DOHH2 (cell line): ENCODE measurements around the gene MRPL17.
"Not testable (repeated sequence)": the region's sequence is repeated elsewhere in the genome, so short reads cannot be mapped to it uniquely, and the experiment has no call there.

Source experiments
- H3F3A ChIP-seq: fragments of 200-600 bp; sonication (generic), shearing (Covaris generic); 2 replicates; pipeline ENCODE4 v1.6.0; 2016; ENCODE audit warnings: antibody characterized with exemption, mild to moderate bottlenecking; ENCODE audit not compliant: control insufficient read depth, insufficient read depth
- H3K27ac ChIP-seq: fragments of 200-600 bp; sonication (generic); 2 replicates; pipeline ENCODE4 v1.5.1; 2014; ENCODE audit warnings: low read depth, mild to moderate bottlenecking, low read length, moderate library complexity
- H3K27me3 ChIP-seq: fragments of 200-600 bp; sonication (generic); 2 replicates; pipeline ENCODE4 v1.6.1; 2014; ENCODE audit warnings: mild to moderate bottlenecking, low read length, mixed read lengths; ENCODE audit not compliant: control insufficient read depth
- H3K36me3 ChIP-seq: fragments of 200-600 bp; sonication (generic); 2 replicates; pipeline ENCODE4 v1.6.1; 2014; ENCODE audit warnings: mild to moderate bottlenecking, low read length, moderate library complexity, mixed read lengths; ENCODE audit not compliant: control insufficient read depth
- H3K4me1 ChIP-seq: fragments of 200-600 bp; sonication (generic); 2 replicates; pipeline ENCODE4 v1.6.1; 2014; ENCODE audit warnings: mild to moderate bottlenecking, low read length, mixed read lengths; ENCODE audit not compliant: control insufficient read depth
- H3K4me2 ChIP-seq: fragments of 200-600 bp; sonication (generic); 2 replicates; pipeline ENCODE4 v1.6.0; 2014; ENCODE audit warnings: mild to moderate bottlenecking, low read length, moderate library complexity
- H3K4me3 ChIP-seq: fragments of 200-600 bp; sonication (generic); 2 replicates; pipeline ENCODE4 v1.5.1; 2014; ENCODE audit warnings: mild to moderate bottlenecking, low read length, mixed read lengths
- H3K79me2 ChIP-seq: fragments of 200-600 bp; sonication (generic); 2 replicates; pipeline ENCODE4 v1.6.1; 2014; ENCODE audit warnings: mild to moderate bottlenecking, low read length, mixed read lengths; ENCODE audit not compliant: control insufficient read depth
- H3K9me2 ChIP-seq: fragments of 200-600 bp; sonication (generic); replicated peaks from 2 replicates; pipeline ENCODE4 v1.6.1; 2014; ENCODE audit warnings: mild to moderate bottlenecking, low read length, mixed read lengths; ENCODE audit not compliant: control insufficient read depth
- H3K9me3 ChIP-seq: fragments of 200-600 bp; sonication (generic); 2 replicates; pipeline ENCODE4 v1.6.1; 2014; ENCODE audit warnings: antibody characterized with exemption, low read length, mixed read lengths; ENCODE audit not compliant: control insufficient read depth, insufficient read depth
- H4K20me1 ChIP-seq: fragments of 200-600 bp; sonication (generic); 2 replicates; pipeline ENCODE4 v1.6.0; 2014; ENCODE audit warnings: low read depth, mild to moderate bottlenecking, antibody characterized with exemption, low read length, moderate library complexity; ENCODE audit not compliant: control insufficient read depth, insufficient read depth
- EZH2phosphoT487 ChIP-seq: fragments of 200-600 bp; sonication (generic); IDR thresholded peaks from 2 replicates; pipeline ENCODE4 v1.6.1; 2017; ENCODE audit warnings: borderline replicate concordance, mild to moderate bottlenecking, antibody characterized with exemption, low read length, moderate library complexity, mixed read lengths
- TF ChIP-seq, protein P1 (sequence below): fragments of 200-600 bp; sonication (generic); IDR thresholded peaks from one replicate; pipeline ENCODE4 v1.5.1; 2014; ENCODE audit warnings: antibody characterized with exemption, mild to moderate bottlenecking, low read depth, low read length; ENCODE audit not compliant: poor library complexity, severe bottlenecking

Gene MRPL17

DNA sequence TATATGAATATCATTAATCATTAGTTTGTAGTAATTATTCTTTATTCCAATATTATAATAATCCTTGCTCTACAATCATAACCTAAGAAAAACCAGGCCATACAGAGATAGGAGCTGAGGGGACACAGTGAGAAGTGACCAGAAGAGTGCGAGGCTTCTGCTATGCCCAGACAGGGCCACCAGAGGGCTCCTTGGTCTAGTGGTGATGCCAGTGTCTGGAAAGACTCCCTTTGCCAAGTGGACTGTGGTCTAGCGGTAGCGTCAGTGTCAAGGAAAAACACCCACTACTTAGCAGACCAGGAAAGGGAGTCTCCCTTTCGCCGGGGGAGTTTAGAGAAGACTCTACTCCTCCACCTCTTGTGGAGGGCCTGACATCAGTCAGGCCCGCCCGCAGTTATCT, 28.4 kb upstream of the MRPL17 start:
- not testable (repeated sequence) for H3K36me3 ChIP-seq, H3K9me2 ChIP-seq, H3K27me3 ChIP-seq, H3K4me3 ChIP-seq, H3K4me1 ChIP-seq, H3K4me2 ChIP-seq, H3K27ac ChIP-seq, H3K79me2 ChIP-seq, H3F3A ChIP-seq, H3K9me3 ChIP-seq, H4K20me1 ChIP-seq
- TF ChIP-seq, protein P1, sequence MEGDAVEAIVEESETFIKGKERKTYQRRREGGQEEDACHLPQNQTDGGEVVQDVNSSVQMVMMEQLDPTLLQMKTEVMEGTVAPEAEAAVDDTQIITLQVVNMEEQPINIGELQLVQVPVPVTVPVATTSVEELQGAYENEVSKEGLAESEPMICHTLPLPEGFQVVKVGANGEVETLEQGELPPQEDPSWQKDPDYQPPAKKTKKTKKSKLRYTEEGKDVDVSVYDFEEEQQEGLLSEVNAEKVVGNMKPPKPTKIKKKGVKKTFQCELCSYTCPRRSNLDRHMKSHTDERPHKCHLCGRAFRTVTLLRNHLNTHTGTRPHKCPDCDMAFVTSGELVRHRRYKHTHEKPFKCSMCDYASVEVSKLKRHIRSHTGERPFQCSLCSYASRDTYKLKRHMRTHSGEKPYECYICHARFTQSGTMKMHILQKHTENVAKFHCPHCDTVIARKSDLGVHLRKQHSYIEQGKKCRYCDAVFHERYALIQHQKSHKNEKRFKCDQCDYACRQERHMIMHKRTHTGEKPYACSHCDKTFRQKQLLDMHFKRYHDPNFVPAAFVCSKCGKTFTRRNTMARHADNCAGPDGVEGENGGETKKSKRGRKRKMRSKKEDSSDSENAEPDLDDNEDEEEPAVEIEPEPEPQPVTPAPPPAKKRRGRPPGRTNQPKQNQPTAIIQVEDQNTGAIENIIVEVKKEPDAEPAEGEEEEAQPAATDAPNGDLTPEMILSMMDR: peak; percentile 42

DNA sequence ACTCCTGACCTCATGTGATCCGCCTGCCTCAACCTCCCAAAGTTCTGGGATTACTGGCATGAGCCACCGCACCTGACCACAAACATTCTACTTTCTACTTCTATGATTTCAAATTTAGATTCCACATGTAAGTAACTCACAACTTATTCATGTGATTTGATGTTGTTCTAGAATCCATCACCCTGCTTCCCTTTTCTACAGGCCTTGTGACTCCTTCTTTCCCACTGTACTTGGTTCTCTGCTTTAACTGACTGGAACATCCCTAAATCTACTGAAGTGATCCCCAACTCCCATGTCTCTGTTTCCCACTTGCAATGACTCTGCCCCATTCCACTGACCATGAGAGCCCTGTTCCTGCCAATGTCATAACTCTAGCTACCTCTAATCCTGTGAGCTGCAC, 25.7 kb upstream of the MRPL17 start:
- Histone ChIP-seq H3K36me3 (no peaks in the 10 kb centered on the region), H3K9me2 (no peaks in the 10 kb centered on the region)
- TF ChIP-seq, protein P1: no peak
- no peak for TF ChIP-seq EZH2phosphoT487

DNA sequence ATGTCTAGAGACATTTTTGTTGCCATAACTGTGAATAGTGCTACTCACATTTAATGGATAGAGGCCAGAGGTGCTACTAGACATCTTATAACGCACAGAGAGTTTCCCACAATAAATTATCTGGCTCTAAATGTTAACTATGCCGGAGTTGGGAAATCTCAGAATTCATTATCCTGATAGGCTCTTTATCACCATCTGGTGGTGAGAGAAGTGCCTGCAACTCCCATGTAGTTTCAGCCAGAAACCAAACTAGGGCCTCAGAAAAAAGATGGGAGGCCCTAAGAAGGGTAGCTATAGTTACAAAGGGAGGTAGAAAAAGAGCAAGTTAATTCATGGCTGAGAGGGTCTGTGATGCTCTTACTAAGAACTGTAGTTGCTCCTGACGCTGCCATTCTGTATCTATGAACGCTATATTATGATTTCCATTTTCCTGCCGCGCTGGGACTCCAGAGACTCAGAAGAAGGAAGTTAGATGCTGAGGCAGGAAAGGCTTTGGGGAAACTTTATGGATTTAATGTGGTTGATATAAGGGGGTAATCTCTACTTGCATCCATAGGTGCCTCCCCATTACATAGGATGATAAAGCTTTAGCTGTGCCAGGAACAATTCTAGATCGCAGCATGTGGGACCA, 22.9 kb upstream of the MRPL17 start:
- Histone ChIP-seq H3K9me3 (no peaks in the 10 kb centered on the region), H3K27me3 (no peaks in the 10 kb centered on the region), H4K20me1 (no peaks in the 10 kb centered on the region), H3K79me2 (no peaks in the 10 kb centered on the region), H3K4me1 (no peaks in the 10 kb centered on the region), H3K27ac (no peak overlapping the region), H3K36me3 (no peaks in the 10 kb centered on the region), H3K9me2 (no peaks in the 10 kb centered on the region), H3F3A (no peaks in the 10 kb centered on the region), H3K4me3 (no peak overlapping the region), H3K4me2 (no peak overlapping the region)
- TF ChIP-seq EZH2phosphoT487: no peak
- TF ChIP-seq, protein P1: peak; percentile 89

More for the DNA sequence above, 25.7 kb upstream of the MRPL17 start:
- no peaks in the 10 kb centered on the region for H3K27me3 ChIP-seq
- H3K79me2 ChIP-seq: no peaks in the 10 kb centered on the region
- H3K4me2 ChIP-seq: no peak overlapping the region
- no peaks in the 10 kb centered on the region for H3K4me1 ChIP-seq
- no peak overlapping the region for H3K4me3 ChIP-seq
- H3F3A ChIP-seq: no peaks in the 10 kb centered on the region
- H3K9me3 ChIP-seq: no peaks in the 10 kb centered on the region
- no peak overlapping the region for H3K27ac ChIP-seq
- no peaks in the 10 kb centered on the region for H4K20me1 ChIP-seq
